NCI-H2171 treated with DMSO at 0.1 percent for 48 hours (cell line): ENCODE results near the gene TMEM217.
"Not testable (repeated sequence)": the region's sequence is repeated elsewhere in the genome, so short reads cannot be mapped to it uniquely, and the experiment has no call there.

ENCODE experiments used
- DNase-seq: peaks from one replicate; lab custom pipeline; 2025; lab: John Stamatoyannopoulos, UW

Gene TMEM217

DNA sequence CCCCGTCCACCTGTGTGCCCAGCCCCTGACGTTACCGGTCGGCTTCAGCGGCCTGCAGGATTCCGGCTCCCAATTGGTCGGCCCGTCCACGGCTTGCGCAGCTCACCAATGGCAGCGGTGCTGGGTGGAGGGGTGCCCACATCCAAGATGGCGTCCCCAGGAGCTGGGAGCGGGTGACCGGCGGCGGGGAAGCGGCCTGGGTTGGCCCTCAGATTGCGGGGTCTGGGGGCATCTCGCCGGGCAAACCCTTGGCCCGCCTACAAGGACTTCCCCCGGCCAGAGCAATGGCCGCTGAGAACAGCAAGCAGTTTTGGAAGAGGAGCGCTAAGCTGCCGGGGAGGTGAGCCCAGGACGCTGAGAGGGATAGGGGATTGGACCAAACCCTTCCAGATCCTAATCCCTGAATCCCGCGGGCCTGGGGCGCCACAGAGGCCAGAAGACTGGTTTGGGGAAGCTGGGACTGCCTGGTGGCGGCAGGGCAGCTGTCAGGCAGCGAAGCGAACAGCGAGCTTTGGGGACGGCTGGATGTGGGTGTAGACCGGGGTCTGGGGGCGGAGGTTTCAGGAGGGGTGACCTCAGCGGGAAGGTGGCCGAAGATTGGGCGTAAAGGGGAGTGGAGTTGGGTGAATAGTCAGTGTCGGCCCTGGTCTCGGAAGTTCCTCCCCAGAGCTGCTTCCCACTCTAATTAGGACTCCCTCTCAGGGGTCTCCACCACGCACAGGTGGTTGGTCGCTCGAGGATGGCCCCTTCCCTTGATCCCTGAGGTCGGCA, at the start of gene TMEM217, which contains the start of gene TBC1D22B:
TSS of gene TMEM217 (minus strand) at position 511 of the 771 bp plus-strand sequence. CDS start 39,114 bp downstream, outside the sequence.
TSS of gene TBC1D22B (plus strand) at position 139 of the 771 bp plus-strand sequence. CDS start at position 285, 146 bp downstream.
- DNase-seq, result peak; percentile 95

DNA sequence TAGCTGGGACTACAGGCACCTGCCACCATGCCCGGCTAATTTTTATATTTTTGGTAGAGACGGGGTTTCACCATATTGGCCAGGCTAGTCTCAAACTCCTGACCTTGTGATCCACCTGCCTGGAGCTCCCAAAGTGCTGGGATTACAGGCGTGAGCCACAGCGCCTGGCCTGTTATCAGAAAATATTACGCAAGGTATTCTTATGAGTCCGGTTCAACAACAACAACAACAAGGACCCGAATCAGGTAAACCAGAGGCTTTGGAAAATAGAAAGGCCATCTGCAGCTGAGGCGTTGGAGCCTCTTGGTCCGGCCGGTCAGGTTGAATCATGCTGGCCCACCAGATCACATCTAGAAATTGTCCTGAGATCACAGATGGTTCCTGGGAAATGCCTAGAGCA, 49.5 kb upstream of the TMEM217 start:
- DNase-seq, result not testable (repeated sequence)

DNA sequence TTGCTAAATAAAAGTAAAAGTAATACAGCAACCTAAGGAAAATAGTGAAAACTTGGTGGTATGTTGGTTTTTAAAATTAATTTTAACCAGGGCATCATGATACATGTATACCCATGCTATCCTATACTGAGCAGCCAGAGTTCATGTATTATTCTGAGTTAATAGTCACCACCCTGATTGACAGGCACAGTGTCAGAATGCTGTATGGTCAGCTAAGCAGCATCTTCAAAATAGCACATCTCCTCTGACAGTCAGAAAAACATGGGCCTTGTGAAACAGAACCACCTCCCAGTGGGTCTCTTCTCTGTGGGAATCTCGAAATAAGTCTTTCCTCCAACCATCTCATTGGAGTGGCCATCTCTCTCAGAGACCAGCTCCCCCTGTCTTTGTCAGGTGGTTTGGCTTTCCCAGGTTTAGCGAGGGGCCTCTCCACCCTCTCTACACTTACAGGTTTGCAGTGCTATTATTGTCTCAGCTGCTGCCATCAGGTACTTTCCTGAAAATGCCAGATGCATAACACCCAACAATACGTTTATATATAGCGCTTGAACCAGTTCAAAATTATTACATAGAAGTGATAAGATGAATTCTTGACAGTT, 48.8 kb upstream of the TMEM217 start:
- peak; percentile 33 for DNase-seq

DNA sequence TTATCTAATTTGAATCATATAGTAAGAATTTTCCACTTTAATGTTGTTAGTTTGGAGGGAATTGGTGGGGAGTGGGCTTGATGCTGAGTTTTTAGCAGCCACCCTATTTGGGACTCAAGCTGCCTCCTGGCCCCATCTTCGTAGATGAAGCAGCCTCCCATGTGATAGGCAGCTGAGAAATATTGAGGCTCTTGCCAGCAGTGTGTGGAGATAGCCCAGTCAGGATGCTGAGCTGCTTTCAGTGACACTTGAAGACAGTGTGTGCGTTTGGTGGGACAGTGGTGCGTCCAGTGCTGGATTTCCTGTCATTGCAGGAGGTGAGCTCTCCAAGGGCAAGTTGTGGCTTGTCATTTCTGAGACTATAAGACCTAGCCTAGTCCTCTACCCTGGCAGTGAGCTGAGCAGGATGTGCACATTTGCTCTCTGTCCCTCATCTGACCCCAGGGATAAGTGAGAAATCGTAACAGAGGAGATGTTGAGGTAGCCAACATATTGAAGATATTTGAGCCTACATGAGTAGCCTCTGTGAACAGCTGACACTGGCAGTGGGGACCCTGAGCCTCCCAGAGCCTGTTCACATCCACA, 48.0 kb upstream of the TMEM217 start:
- no peak for DNase-seq

DNA sequence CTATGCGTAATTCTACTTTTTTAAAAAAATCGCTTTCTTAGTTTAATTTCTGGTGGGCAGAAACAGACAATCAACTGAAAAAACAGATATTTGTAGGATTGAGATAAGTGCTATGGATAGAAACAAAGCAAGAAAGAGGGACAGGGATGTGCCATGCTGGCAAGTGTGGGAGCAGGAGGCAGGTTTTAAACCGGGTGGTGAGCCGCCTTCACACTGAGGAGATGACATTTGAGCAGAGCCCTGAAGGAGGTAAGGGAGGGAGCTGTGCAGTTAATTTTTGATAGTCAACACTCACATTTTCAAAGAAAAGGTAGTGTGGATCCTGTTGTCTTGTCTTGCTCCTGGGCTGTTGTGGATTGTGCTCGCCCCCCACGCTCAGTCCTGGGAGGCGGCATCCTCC, 46.8 kb upstream of the TMEM217 start:
- no peak for DNase-seq

DNA sequence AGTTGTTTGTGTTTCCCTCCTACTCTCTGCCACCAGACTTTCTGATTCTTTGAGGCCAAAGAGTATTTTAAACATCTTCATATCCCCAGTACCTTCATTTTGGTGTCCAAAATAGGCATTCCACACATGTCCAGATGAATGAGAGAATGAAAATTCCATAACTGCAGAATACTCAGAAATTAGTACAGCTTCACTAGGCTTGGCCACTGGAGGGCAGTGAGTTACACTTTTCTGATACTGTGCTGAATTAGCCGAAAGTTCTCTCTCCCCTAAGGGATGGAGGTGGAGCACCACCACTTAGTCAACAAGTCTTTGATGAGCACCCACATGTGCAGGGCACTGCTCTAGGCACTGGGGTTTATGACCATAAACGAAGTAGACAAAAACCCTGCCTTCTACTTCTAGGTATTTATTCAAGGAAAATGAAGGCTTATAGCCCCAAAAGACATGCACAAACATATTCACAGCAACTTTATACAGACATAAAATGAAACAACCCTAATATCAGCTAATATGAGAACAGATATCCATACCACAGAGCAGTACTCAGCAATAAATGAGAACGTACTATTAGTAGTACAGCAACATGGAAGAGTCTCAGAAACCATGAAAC, 46.1 kb upstream of the TMEM217 start:
- peak; percentile 47 for DNase-seq

DNA sequence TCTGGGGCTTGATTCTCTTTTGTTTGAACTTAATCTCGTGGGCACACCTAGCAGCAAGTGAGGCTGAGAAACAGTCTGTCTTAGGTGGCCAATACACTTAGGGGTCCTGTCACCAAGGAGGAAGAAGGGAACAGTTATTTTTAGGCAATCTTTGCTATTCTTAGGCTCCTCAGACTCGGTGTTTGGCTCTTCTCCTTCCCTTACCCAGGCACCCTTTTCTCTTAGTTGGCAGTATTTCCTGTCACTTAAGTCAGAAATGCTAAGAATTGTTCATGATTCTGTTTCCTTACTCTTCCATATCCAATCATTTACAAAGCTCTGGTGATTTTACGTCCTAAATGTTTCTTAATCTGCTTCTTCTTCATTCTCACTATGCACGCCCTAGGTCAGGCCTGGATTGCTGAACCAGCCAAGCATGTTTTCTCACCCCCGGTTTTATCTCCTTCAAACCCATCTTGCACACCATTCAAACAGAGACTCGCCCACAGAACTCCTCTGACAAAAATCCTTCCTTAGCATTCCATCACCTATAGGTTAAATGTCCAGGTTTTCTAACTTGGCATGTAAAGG, 45.2 kb upstream of the TMEM217 start:
- no peak for DNase-seq

DNA sequence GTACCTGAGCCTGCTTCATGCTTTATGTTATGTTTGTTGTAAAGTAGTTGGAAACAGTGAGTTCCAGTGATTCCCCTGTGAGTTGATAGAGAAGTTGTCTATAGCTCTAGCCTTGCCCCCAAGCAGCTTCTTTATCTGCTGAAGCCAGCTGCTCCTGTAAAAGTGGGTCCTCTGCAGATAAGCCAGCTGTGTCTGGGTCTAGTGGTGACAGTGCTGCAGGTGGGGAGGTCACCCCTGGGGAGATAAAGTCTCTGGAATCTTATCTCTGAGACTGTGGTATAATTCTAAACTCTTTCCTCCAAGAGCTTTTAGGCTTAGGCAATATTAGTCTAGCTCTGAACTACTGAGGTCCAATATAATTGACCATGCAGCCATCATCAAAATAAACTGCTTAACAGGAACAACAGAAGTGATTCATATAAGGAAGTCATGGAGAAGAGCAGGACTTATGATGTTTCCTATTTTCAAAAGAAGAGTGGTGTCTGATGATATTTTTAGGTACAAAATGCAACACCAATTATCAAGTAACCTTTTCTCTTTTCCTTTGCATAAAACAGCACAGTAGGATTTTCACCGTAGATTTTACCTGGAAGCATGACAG, 44.2 kb upstream of the TMEM217 start:
- no peak for DNase-seq

DNA sequence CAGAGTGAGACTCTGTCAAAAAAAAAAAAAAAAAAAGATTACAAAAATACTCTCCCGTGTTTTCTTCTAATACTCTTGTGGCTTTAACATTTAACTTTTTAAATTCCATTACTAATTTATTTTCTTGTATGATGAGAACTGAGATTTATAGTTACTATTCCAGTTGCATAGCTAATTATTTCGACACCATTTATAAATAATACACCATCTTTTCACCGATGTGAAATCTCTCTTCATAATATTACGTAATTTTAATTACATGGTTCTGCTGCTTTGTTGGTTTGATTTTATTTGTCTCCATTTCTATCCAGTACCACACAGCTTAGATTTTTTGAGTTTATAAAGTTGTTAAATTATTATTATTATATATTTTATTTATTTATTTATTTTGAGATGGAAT, 42.0 kb upstream of the TMEM217 start:
- no peak for DNase-seq

DNA sequence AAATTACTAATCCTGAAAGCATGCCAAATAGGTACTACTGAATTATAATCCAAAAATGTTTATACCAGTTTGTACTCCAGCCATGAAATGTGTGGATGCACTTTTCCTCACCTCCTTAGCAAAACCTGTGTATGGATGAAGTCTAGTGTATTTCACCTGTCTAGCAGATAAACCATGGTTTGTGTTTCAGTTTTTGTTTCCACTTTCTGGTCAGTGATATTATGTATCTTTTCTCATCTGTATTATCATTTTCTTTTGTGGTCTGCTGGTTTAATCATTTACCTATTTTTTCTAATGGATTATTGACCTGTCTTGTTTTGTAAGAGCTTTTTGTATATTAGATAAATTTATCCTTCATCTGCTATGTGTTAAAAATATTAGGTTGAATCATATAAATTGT, 41.0 kb upstream of the TMEM217 start:
- DNase-seq, result no peak

DNA sequence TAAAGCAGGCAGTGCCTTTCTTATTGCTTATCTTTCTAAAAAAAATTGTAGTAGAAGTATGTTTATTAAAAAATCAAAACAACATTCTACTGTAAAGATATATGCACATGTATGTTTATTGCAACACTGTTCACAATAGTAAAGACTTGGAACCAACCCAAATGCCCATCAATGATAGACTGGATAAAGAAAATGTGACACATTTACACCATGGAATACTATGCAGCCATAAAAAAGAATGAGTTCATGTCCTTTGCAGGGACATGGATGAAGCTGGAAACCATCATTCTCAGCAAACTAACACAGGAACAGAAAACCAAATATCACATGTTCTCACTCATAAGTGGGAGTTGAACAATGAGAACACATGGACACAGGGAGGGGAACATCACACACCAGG, 39.7 kb upstream of the TMEM217 start:
- not testable (repeated sequence) for DNase-seq

DNA sequence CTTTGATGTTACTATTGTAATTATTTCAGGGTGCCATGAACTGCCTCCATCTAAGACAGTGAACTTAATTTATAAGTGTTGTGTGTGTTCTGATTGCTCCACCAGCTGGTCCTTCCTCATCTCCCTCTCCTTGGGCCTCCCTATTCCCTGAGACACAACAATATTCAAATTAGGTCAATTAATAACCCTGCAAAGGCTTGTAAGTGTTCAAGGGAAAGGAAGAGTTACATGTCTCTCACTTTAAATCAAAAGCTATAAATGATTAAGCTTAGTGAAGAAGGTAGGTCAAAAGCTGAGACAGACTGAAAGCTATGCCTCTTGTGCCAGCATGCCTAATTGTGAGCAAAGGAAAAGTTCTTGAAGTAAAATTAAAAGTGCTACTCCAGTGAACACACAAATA, 35.5 kb upstream of the TMEM217 start:
- DNase-seq, result no peak

DNA sequence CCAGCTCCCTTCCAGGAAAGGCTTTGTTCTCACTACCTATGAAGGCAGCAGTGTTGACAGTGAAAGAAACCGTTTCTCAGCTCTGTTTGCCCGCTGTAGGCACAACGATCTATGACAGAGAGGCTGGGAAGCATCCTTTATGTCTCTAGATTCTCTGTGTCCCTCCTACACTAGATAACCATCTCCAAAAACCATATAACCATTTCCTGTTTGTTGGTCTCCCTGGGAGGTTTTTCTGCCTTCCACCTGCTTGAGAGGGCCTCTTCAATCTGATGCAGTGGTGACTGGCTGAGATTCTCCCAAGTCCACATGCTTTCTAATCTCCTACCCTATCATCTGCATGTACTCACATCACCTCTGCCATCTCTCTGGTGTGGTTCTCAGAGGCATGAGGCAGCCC, 32.0 kb upstream of the TMEM217 start:
- DNase-seq, result no peak

DNA sequence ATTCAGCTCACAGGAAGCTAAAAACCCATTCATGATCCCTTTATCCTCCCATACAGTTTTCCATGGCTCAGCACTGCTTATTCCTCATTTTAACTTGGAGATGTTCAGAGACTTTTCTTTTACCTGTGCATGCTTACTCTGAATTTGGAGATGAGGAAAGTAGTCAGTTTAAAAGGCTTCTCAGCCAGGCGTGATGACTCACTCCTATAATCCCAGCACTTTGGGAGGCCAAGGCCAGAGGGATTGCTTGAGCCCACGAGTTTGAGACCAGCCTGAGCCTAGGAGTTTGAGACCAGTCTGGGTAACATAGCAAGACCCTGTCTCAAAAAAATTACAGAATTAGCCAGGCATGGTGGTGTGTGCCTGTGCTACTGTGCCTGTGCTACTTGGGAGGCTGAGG, 30.3 kb upstream of the TMEM217 start:
- DNase-seq, result no peak

DNA sequence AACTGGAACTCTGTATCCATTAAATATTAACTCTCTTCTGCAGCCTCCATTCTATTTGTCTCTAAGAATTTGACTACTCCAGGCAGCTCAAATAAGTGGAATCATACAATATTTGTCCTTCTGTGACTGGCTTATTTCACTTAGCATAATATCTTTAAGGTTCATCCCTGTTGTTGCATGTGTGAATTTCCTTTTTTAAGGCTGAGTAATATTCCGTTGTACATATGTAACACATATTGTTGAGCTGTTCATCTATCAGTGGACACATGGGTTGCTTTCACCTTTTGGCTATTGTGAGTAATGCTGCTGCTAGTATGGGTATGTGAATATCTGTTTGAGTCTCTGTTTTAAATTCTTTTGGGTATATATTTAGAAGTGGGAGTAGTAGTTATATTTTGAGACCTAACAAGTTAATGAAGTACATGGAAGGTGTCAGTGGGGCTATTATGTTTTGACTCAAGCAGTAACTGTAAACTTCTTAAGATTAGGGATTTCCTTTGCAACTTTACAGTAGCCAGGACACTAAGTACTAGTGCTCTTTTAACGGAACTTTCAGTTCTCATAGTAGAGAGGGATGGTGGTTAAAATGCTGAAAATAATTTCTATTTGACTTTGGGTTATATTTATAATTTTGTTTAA, 29.7 kb upstream of the TMEM217 start:
- DNase-seq, result no peak

DNA sequence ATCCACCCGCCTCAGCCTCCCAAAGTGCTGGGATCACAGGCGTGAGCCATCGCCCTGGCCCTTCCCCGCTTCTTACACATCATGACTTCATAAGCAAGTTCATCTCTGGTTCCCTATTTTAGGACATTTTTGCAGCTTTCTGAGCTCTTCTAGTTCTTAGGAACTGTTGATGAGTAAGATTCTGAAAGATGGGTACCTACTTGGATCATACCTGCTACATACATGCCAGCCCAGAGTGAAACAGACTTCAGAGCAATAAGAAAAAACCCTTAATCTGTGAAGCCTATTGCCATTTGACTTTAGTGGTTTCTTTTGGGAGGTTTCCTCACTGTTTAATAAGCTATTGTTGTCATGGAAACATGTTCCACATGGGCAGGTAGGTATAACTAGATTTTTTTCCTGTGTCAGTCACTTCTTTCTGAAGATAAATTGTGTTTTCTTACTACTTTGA, 27.9 kb upstream of the TMEM217 start:
- DNase-seq, result no peak

DNA sequence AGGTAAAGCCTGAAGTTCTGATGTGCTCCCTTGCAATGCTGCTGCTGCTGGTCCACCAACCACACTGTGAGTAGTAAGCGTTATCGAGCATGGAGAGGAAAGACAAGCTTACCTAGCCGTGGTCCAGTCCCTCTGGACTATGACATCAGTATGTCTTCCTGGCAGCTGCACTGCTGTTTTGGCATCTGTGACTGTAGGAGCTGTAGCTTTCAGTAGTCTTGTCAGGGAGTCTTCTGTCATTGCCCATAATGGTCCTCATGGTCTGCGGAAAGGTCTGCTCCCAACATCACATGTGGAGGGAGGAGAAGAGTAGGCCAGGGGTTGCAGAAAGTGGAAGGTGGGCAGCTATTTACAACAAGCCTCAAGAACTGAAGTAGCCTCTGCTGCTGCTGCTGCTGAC, 26.8 kb upstream of the TMEM217 start:
- no peak for DNase-seq

DNA sequence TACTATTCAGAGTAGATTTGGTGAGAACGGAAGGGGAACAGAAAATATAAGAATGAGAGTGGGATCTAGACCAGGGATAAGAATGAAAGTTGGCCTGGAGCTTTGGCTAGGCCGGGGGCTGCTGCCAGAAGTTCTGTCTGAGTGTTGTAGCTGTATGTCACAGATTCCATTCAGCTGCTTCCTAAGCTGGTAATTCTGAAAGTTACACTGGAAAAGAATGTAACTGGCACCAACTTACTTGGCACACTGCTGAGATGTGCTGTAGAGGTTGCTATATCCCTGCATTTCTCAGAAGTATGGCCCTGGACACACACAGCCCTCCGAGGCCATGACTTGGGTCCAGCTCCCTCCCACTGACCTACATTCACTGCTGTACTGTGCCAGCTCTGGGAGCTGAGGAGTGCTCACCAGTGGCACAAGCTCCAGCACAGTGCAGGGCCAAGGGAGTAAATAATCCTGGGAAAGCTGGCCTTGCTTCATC, 25.8 kb upstream of the TMEM217 start:
- no peak for DNase-seq

DNA sequence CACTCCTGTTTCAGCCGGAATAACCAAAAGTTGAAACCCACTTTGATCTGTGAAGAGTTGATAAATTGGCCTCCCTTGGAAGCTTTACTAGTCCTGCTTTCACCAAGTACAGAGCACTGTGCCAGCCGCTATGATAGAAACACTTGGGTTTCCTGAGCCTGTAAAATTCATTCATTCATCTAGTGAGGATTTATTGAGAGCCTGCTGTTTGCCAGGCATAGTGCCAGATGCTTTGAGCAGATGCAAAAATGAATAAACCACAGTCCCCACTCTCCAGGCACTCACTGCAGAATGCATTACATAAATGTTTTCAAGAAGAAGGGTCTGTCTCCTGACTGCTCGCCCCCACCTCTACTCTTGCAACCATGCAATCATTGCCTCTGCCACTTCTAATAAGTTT, 25.3 kb upstream of the TMEM217 start:
- DNase-seq, result no peak

DNA sequence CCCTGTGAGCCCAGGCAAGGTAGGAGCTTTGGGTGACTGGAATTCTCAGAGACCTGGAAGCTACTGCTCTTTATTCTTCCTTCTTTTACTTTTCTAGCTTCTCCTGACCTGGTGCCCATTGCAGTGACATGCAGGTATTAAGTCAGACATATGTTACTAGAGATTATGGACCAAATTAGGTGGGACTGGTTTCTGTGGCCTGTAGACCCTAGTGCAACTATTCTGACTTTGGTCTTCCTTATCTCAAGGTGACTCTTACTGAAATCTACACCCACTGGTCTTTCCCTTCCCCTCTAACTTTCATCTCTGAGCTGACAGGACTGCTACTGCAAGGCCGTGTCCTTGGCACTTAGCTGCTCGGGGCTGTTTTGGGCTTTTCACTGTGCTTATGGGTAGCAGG, 24.4 kb upstream of the TMEM217 start:
- no peak for DNase-seq

DNA sequence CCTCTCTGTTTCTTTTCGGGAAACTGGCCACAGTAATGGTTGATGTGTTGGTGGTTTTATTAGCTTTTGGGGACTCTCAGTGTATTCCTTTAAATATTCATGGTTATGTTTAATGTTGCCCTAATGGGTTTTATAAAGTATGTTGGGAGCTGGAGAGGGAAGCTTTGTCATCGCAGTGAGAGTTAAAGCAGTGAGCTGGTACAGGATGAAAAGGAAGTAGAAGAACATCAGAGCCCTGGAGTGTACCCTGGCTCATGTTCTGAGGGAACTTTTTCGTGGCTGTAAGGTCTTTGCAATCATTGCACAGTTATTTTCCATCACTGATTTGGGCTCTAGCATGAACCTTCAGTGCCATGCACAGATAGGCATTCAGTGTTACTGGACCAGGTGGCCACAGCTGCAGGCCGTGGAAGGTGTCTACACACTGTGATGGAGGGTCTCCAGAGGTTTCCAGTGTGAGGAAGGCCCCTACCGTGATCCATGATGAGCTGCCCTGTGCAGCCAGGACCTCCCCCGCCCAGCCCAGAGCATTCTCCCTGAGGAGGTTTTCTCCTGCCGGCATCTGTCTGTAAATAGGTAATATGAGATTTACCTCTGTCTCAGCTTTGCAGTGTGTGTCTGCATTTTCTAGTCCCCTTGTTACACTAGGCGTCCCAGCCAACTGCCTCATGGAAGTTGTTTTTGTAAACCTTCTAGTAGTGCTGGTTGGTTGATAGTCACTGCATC, 22.4 kb upstream of the TMEM217 start:
- peak; percentile 86 for DNase-seq
